NB4 (cell line): ENCODE data around the gene RFX2.

ENCODE experiments used
- DNase-seq: peaks from one replicate; pipeline ENCODE4 v3.0.0; 2010; ENCODE audit warnings: low read depth
- H3K4me3 ChIP-seq: one replicate; pipeline ENCODE4 v1.5.1; 2011; ENCODE audit warnings: mild to moderate bottlenecking, low read depth, low read length, moderate library complexity
- CTCF ChIP-seq: IDR thresholded peaks from one replicate; pipeline ENCODE4 v1.5.1; 2012; ENCODE audit warnings: low read depth, low read length
- MAX ChIP-seq: IDR thresholded peaks from 2 replicates; pipeline ENCODE4 v1.6.1; 2011; ENCODE audit warnings: low read depth, low read length
- MYC ChIP-seq: IDR thresholded peaks from 2 replicates; pipeline ENCODE4 v1.6.1; 2011; ENCODE audit warnings: low read depth, low read length
- POLR2A ChIP-seq: IDR thresholded peaks from 2 replicates; pipeline ENCODE4 v1.6.1; 2011; ENCODE audit warnings: mild to moderate bottlenecking; ENCODE audit not compliant: insufficient read length; ENCODE audit errors: extremely low read depth

RFX2 gene

GRCh38 chr19:6039566-6040225 lies 70.6 kb downstream of the RFX2 start:
- DNase-seq, result no peak
- H3K4me3 ChIP-seq, result no peak overlapping the region
- TF ChIP-seq MYC (no peak), MAX (no peak), CTCF (no peak), POLR2A (no peak)

- DNase-seq, result no peak
- H3K4me3 ChIP-seq, result no peak overlapping the region
- TF ChIP-seq MAX, result no peak
- TF ChIP-seq MYC, result no peak
- no peak for TF ChIP-seq POLR2A
- no peak for TF ChIP-seq CTCF
Measured at GRCh38 chr19:6038634-6039405, 71.5 kb downstream of the RFX2 start.

GRCh38 chr19:6035026-6035425 lies 75.3 kb downstream of the RFX2 start:
- TF ChIP-seq MAX (no peak), POLR2A (no peak)
- no peak for DNase-seq
- H3K4me3 ChIP-seq, result no peak overlapping the region

- TF ChIP-seq CTCF, result no peak
- no peak for TF ChIP-seq MAX
- TF ChIP-seq MYC, result no peak
- no peak for TF ChIP-seq POLR2A
- no peak for DNase-seq
- H3K4me3 ChIP-seq, result no peak overlapping the region
Measured at GRCh38 chr19:6034512-6034911, 75.8 kb downstream of the RFX2 start.

- DNase-seq, result no peak
- TF ChIP-seq MAX (no peak), MYC (no peak), CTCF (no peak), POLR2A (no peak)
- H3K4me3 ChIP-seq, result no peak overlapping the region
Measured at GRCh38 chr19:6033744-6034264, 76.5 kb downstream of the RFX2 start.

GRCh38 chr19:6032827-6033226 lies 77.5 kb downstream of the RFX2 start:
- TF ChIP-seq MYC (no peak), MAX (no peak), POLR2A (no peak), CTCF (no peak)
- H3K4me3 ChIP-seq, result no peak overlapping the region
- DNase-seq, result no peak
